HG03095 (cell line): Measurements from ENCODE around the gene DUSP15.
"Not testable (repeated sequence)": the region's sequence is repeated elsewhere in the genome, so short reads cannot be mapped to it uniquely, and the experiment has no call there.

ENCODE experiments used
- ATAC-seq: cut with Tn5 transposase; IDR thresholded peaks from one replicate; pipeline ENCODE4 v1.9.1; 2021; ENCODE audit warnings: moderate library complexity; ENCODE audit not compliant: unreplicated experiment

The DUSP15 gene

DNA sequence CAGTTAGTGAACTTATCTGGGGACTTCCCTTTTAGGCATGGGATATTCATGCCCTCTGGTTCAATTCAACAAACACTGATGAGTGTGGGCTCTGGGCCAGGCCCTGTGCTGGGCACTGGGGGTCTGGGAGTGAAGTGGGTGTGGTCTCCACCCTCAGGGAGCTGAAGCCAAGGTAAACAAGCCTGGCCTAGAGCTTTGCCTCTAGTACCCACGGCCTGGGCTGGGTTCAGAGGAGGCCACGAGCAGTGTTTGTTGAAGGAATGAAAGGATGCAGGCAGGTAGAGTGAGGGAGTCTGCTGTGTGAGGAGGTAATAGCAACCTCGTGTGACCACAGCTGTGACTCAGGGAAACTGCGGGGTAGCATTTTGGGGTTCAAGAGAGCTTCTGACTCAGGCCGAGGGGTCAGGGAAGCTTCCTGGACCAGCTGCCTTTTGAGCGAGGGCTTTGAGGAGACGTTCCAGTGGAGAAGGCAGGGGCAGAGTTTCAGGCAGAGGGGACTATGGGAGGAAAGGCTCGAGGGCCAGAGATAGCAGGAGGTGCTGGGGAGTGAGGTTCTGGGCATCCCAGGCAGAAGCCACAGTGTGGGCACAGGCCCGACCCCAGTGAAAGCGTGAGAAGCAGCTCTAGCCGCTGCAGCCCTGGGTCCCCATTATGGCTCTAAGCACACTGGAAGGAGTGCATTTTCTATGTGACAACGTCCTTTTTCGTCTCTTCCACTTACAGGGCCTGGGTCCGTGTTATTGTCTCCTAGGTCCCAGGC is 45.6 kb downstream of the DUSP15 start:
- no peak for ATAC-seq

DNA sequence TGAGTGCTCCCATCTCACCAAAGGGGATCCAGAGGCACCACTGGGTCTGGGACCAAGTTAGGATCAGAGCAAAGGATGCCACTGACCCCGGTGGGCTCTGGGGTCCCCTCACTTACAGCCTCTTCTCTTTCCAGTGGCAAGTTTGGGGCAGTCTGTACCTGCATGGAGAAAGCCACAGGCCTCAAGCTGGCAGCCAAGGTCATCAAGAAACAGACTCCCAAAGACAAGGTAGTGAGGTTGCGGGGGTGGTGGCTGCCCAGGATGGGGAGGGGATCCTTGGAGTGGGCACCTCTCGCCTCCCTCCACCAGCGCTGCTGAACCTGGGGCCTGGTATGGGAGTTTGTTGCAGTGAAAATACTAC is 46.2 kb downstream of the DUSP15 start:
- ATAC-seq: no peak

DNA sequence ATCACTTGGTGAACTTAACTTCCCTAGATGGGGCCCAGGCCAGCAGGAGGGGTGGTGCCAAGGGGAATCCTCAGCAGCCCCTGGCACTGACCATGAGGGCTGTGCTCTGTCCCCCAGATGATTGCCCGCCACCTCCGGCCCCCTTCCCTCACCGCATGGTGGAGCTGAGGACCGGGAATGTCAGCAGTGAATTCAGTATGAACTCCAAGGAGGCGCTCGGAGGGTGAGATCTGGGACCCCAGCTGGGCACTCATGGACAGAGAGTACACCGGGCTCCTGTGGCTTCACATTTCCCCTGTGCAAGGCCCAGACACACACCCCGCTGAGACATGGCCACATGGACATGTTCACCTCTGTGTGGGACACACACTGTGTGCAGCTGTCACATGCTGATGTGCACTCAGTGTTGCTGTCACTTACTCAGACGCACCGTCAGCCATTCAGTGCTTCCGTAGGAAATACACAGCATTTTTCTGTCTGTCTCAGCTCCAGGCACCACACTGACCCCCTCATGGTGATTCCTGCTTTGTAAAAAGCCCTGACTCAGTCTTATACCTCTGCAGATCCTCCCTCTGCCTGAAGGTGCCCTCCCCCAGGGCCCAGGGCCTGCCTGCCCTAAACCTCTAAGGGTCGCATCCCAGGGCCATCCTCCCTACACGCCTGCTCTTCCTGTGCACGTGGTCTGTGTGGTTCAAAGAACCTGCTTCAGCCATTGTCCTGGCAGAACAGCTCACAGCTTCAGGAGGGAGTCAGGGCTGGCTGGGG is 46.8 kb downstream of the DUSP15 start:
- no peak for ATAC-seq

DNA sequence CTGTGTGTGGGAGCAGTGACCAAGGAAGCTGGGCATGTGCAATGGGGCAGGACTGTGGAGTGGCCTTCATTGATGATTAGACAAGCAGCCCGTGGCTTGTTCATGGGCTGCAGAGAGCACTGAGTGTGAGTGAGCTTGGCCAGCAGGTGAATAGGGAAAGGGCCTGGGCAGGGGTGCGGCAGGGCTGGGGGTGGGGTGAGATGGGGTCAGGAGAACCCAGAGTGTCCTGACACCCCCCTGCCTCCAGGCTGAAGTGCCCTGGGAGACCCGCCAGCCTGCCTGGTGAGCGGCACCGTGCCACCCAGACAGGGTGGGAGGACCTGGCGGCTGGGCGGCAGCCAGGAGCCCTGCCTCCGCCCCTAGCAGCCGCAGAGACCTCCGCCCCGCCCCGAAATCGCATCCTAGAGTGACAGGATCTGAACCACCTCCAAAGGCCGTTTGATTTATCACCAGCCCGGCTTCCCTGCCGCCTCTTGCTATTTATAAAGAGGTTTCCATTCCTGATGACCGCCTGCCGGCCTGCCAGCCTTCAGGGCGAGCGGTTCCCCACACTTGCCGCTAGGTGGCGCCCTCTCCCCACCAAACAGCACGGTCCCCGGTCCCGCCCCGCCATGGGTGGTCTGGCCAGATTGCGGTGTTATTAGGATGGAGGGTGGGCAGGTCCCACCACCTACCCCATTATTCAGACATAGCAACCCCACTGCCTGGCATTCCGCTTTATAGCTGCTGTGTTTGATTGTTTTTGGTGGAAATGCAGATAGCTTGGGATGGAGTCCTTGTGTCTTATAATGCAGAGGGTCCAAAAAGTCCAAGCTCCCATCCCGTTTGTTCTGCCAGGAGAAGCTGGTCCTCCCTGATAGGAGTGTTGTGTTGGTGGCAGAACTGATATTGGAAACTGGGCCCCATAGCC is 47.7 kb downstream of the DUSP15 start:
- ATAC-seq: no peak

DNA sequence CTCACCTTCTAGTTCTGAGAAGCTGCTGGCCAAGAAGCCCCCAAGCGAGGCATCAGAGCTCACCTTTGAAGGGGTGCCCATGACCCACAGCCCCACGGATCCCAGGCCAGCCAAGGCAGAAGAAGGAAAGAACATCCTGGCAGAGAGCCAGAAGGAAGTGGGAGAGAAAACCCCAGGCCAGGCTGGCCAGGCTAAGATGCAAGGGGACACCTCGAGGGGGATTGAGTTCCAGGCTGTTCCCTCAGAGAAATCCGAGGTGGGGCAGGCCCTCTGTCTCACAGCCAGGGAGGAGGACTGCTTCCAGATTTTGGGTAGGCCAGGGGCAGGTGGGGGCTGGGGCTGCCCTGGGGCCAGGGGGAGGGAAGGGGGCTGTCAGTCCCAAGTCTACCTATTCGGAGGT is 48.9 kb downstream of the DUSP15 start:
- no peak for ATAC-seq

DNA sequence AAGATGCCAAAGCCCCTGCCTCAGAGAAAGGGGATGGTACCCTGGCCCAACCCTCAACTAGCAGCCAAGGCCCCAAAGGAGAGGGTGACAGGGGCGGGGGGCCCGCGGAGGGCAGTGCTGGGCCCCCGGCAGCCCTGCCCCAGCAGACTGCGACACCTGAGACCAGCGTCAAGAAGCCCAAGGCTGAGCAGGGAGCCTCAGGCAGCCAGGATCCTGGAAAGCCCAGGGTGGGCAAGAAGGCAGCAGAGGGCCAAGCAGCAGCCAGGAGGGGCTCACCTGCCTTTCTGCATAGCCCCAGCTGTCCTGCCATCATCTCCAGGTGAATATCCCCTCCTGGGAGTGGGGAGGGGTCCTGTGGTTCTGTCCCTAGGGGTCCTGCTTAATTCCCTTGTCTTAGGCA is 50.1 kb downstream of the DUSP15 start:
- ATAC-seq: no peak

DNA sequence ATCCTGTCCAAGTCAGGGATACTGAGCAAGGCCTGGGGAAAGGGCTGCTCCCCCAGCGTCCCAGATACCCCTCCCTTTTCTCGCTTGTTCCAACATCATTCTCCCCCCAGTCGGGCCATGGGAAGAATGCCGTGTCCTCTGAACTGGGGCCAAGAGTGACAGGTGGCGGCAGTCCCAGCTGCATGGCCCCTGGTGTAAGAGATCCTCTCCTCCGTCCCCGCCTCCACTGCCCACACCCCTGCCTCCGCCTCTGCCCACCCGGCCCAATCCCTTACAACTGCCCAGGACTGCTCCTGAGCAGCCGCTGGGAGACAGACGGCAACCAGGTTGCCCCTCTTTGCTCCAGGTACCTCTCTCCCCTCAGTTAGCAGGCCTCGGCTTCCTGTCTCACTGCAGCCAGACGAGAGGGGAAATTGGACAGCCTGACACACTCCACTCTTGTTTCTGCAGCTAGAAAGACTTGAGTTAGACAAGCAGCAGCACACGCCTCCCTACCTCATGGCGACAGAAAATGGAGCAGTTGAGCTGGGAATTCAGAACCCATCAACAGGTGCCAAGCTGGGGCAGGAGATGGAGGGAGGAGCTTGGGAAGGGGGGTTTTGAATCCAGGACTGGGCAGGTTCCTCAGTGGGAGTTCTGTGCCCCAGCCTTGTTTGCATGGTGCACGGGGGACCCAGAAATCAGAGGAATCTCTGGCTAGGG is 51.1 kb downstream of the DUSP15 start, which contains the start of gene MYLK2:
Gene MYLK2 (plus strand): TSS at position 274 of the 702 bp plus-strand sequence. CDS start 225 bp downstream, at position 499.
- no peak for ATAC-seq

DNA sequence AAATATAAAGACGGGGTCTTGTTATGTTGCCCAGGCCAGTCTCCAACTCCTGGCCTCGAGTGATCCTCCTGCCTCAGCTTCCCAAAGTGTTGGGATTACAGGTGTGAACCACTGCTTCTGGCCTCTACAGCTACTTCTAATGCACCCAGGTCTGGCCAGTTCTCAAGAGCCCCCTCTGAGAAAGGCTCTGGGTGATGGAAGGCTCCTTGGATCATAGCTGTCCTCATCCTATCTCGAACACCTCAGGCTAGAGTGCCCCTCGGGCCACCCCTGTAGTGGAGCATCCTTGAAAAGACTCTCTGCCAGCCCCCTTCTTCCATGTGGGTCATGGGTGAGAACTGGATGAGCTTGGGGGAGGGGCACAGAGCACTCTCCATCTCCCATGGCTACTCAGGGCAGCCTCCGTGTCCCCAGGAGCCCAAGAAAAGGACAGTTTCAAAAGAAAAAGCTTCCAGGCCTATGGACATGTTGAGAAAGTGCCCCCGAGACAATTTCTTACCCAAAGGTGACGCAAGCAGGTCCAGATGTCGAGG is 51.9 kb downstream of the DUSP15 start:
- ATAC-seq: no peak

DNA sequence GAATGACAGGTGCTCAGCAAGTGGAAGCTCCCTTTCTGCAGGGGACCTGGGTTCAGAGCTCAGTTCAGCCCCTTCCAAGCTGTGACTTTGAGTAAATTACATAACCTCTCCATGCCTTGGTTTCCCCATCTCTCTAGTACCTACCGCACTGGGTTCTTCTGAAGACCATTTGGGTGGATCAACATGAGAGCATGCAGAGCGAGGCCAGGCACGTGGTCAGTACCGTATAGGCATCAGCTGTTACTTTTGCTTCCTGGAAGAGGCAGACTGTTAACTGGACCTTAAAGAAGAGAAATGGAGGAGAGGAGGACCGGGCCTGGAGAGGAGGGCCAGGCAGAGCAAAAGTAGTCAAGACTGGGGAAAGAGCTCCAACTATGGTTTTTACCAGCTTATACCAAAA is 52.9 kb downstream of the DUSP15 start:
- no peak for ATAC-seq

DNA sequence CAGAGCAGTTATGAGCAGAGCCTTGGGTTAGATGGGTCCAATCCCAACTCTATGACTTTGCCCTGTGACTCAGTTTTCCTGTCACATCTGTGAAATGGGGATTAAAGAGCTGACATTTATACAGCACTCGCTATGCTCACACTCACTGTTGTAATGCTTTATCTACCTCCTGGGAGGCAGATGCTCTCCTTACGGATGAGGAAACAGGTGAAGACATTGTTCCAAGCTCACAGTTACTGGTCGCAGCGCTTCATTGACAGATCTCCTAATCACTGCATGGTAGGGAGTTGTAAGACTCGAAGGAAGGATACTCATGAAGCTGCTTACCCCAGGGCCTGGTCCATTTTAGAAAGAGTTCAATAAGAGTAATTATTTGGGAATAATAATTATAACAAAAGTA is 54.1 kb downstream of the DUSP15 start:
- ATAC-seq: no peak

DNA sequence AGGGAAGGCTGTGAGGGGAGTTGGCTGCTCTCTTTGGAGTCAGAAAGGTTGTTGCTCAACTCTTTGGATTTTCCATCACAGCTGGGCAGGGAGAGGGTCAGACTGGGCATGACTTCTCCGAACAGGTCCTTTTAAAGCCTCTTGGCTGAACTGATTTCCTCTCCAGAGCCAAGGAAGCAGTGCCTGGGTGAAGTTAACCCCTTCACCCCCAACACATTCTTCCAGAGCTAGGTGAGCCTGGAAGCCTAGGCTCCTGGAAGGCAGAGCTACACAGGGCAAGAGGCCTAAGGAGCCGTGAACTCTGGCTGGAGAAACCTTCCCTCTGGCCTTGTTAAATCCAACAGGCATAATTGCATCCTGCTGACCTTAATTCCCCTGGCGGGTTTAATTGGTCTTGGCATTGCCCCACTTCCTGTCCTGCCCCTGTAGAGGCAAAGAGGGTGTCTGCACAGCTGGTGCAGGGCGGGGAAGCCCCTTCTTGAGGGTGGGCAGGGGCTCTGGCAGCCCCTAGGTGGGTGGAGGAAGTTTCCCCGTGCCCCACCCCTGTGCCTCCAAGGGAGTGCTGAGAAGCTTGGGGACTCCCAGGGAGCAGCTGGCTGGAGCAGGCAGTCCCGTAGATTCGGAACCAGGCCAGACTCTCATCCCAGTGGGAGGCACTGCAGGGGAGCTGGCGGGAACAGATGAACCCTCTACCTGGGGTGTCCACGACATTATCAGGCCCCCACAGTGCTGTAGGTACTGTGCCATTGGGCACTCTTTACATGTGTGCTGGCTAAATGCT is 54.7 kb downstream of the DUSP15 start:
- ATAC-seq: no peak

DNA sequence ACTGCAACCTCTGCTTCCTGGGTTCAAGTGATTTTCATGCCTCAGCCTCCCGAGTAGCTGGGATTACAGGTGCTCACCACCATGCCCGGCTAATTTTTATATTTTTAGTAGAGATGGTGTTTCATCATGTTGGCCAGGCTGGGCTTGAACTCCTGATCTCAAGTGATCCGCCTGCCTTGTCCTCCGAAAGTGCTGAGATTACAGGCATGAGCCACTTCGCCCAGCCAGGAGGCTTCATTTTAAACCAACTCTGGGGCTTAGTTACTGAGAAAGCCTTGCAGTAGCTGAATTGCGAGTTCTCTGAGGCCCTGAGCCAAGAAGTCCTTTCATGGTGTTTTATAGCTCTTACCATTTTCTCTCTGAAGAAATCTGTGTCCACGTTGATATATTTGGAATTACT is 56.2 kb downstream of the DUSP15 start:
- not testable (repeated sequence) for ATAC-seq

DNA sequence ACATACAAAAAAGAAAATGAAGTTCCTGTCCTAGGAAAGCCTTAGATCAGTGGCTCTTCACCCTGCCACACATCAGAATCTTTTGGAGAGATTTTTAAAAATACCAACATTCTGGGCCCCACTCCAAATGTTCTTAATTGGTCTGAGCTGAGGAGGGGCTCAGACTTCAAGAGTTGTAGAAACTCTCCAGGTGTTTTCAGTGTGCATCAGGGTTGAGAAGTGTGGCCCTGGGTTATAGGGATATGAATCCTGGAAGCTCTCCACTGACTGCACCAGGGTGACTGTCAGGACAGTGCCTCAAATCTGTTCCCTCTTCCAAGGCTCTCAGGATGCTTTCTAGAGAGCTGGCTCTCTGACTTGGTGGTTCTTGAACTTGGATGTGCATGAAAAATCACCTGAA is 56.7 kb downstream of the DUSP15 start:
- ATAC-seq: no peak

DNA sequence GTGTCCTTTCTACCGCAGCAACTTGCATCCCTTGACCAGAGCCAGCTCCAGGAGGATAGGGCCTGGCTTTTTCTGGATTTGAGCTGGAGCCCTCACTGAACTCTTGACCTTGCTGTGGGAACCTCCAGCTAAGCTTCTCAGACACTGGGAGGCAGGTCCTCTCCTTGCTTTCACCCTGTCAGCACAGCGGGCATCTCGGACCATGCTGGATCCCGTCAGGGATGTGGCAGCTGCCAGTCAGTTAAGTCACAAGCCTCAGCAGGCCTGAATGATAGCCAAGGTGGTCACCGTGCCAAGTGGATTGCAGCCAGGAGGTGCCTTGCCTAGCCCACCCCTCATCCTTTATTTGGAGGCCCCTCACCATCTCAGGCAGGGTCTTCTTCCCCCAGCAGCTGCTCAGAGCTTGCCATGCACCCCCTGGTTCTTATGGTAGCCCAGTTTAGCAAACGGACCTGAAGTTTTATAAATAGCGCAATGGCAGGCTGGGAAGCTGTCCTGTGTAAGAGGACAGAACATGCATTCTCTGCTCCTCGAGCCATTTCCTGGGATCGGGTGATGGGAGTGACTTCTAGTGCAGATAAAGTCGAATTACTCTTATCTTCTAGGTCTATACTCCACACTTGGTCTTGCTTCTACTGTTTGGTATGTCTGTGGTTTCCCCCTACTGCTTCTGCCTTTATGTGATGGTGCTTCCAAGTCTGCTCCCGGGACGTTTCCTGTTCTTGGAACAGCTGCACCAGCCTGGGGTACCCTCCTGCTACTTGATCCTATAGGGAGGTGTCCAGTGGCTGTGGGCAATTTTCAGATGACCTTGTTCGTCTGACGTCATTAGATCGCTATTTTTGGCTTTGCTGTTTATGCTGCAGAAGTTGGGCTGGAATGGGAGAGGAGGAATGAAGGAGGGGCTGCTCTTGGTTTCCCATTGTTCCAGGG is 58.3 kb downstream of the DUSP15 start:
- no peak for ATAC-seq

DNA sequence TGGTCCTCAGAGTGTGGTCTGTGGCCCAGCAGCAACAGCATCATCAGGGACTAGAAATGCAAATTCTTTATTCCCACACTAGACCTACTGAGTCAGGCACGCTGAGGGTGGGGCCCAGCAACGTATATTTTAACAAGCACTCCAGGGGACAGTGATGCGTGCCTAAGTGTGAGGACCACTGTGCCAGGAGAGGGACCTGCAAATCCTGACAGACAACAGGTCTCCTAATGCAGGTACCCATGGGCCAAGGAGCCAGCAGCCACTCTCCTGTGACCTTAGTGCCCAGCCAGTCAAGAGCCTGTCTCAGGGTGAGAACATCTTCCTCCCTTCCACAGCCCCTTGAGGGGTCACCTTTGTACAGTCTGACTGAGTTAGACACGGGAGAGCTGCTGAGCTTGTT is 59.1 kb downstream of the DUSP15 start:
- ATAC-seq: no peak
